GM23338 (cell line): ENCODE measurements around the gene CEBPE. TPM values are rescaled to one million over a fixed set of nuclear protein-coding genes. Genes with fewer than 3 reads are reported as not detected.

ENCODE experiments used
- ATAC-seq: fragments of 200-7000 bp; cut with Tn5 transposase; 3 replicates; pipeline ENCODE4 v1.9.1; 2020
- DNase-seq: peaks from one replicate; pipeline ENCODE4 v3.0.0-alpha.2; 2015; ENCODE audit warnings: low spot score
- H2AFZ ChIP-seq: fragments of 200-600 bp; sonication (generic); 2 replicates; pipeline ENCODE4 v1.8.0; 2016; ENCODE audit warnings: antibody characterized with exemption, mild to moderate bottlenecking, moderate library complexity
- H3F3A ChIP-seq: fragments of 200-600 bp; sonication (generic); replicated peaks from 2 replicates; pipeline ENCODE4 v1.8.0; 2017; ENCODE audit warnings: antibody characterized with exemption, mixed run types, low read depth
- H3K27ac ChIP-seq: fragments of 200-600 bp; sonication (generic); 2 replicates; pipeline ENCODE4 v1.6.1; 2016; ENCODE audit warnings: low read depth
- H3K27me3 ChIP-seq: fragments of 200-600 bp; sonication (generic); 2 replicates; pipeline ENCODE4 v1.8.0; 2016; ENCODE audit warnings: mild to moderate bottlenecking, mixed run types, moderate library complexity; ENCODE audit not compliant: insufficient read depth
- H3K36me3 ChIP-seq: fragments of 200-600 bp; sonication (generic); 2 replicates; pipeline ENCODE4 v1.8.0; 2016; ENCODE audit warnings: mild to moderate bottlenecking; ENCODE audit not compliant: insufficient read depth
- H3K4me1 ChIP-seq: fragments of 200-600 bp; sonication (generic); 2 replicates; pipeline ENCODE4 v1.8.0; 2016; ENCODE audit warnings: mild to moderate bottlenecking, moderate library complexity; ENCODE audit not compliant: insufficient read depth
- H3K4me2 ChIP-seq: fragments of 200-600 bp; sonication (generic); 2 replicates; pipeline ENCODE4 v1.7.1; 2017; ENCODE audit warnings: mixed run types
- H3K4me3 ChIP-seq: fragments of 200-600 bp; sonication (generic); 2 replicates; pipeline ENCODE4 v1.6.1; 2016; ENCODE audit warnings: mixed run types
- H3K79me2 ChIP-seq: fragments of 200-600 bp; sonication (generic); replicated peaks from 2 replicates; pipeline ENCODE4 v1.8.0; 2017; ENCODE audit warnings: mild to moderate bottlenecking; ENCODE audit not compliant: insufficient read depth
- H3K9me2 ChIP-seq: fragments of 200-600 bp; sonication (generic); 2 replicates; pipeline ENCODE4 v1.8.0; 2017; ENCODE audit not compliant: insufficient read depth
- H4K20me1 ChIP-seq: fragments of 200-600 bp; sonication (generic); replicated peaks from 2 replicates; pipeline ENCODE4 v1.8.0; 2017; ENCODE audit warnings: mild to moderate bottlenecking; ENCODE audit not compliant: insufficient read depth
- H3K27ac Mint-ChIP-seq: 2 replicates; pipeline ENCODE4 v1.8.0; 2020; ENCODE audit warnings: inconsistent platforms, mild to moderate bottlenecking, moderate library complexity, mixed read lengths
- H3K27me3 Mint-ChIP-seq: 3 replicates; pipeline ENCODE4 v1.8.0; 2022; ENCODE audit warnings: low read depth, mild to moderate bottlenecking, moderate library complexity, mixed read lengths, inconsistent platforms; ENCODE audit not compliant: insufficient read depth, poor library complexity
- H3K36me3 Mint-ChIP-seq: 3 replicates; pipeline ENCODE4 v1.8.0; 2021; ENCODE audit warnings: low read depth, mild to moderate bottlenecking, inconsistent platforms, moderate library complexity, mixed read lengths
- H3K4me1 Mint-ChIP-seq: 3 replicates; pipeline ENCODE4 v1.8.0; 2020; ENCODE audit warnings: mild to moderate bottlenecking, inconsistent platforms, mixed read lengths
- H3K4me3 Mint-ChIP-seq: 3 replicates; pipeline ENCODE4 v1.8.0; 2021; ENCODE audit warnings: moderate library complexity, mild to moderate bottlenecking, inconsistent platforms, mixed read lengths
- H3K9me3 Mint-ChIP-seq: 3 replicates; pipeline ENCODE4 v1.8.0; 2020; ENCODE audit warnings: moderate library complexity, mild to moderate bottlenecking, inconsistent platforms, mixed read lengths
- CREB1 ChIP-seq: fragments of 250-450 bp; sonication (Bioruptor Pico); IDR thresholded peaks from 2 replicates; pipeline ENCODE4 v1.5.0; 2020; ENCODE audit warnings: low read depth, mild to moderate bottlenecking, moderate library complexity
- CTCF ChIP-seq, 2 experiments: fragments of 200-600 bp in 1 of 2; sonication (generic) in 1 of 2; conservative IDR thresholded peaks; 2 replicates each; pipeline versions ENCODE4 v1.5.1 to v1.6.1; 2016 to 2017; ENCODE audit warnings: antibody characterized with exemption in 2 of 2, low read depth in 2 of 2, mild to moderate bottlenecking in 2 of 2, moderate library complexity in 1 of 2
- ETS1 ChIP-seq: IDR thresholded peaks from 2 replicates; pipeline ENCODE4 v1.6.1; 2016; ENCODE audit warnings: antibody characterized with exemption
- EZH2 ChIP-seq: fragments of 200-600 bp; sonication (generic); IDR thresholded peaks from one replicate; pipeline ENCODE4 v1.8.0; 2017; ENCODE audit warnings: antibody characterized with exemption, mild to moderate bottlenecking, low read depth; ENCODE audit not compliant: unreplicated experiment
- EZH2phosphoT487 ChIP-seq: fragments of 200-600 bp; sonication (generic); IDR thresholded peaks from one replicate; pipeline ENCODE4 v1.8.1; 2018; ENCODE audit warnings: antibody characterized with exemption; ENCODE audit not compliant: unreplicated experiment
- JUNB ChIP-seq: IDR thresholded peaks from one replicate; pipeline ENCODE4 v1.6.1; 2016; ENCODE audit warnings: antibody characterized with exemption; ENCODE audit not compliant: unreplicated experiment
- NANOG ChIP-seq: IDR thresholded peaks from 2 replicates; pipeline ENCODE4 v1.6.1; 2016; ENCODE audit warnings: antibody characterized with exemption, borderline replicate concordance
- POLR2AphosphoS5 ChIP-seq: IDR thresholded peaks from 2 replicates; pipeline ENCODE4 v1.6.1; 2016; ENCODE audit warnings: antibody characterized with exemption, low read depth
- STAT1 ChIP-seq: IDR thresholded peaks from one replicate; pipeline ENCODE4 v1.6.1; 2016; ENCODE audit warnings: antibody characterized with exemption; ENCODE audit not compliant: unreplicated experiment
- ZNF114 ChIP-seq: fragments of 250-450 bp; sonication (Bioruptor Pico); IDR thresholded peaks from 2 replicates; pipeline ENCODE4 v1.5.0; 2020; ENCODE audit warnings: mild to moderate bottlenecking, moderate library complexity
- ZNF331 ChIP-seq: fragments of 250-450 bp; sonication (Bioruptor Pico); IDR thresholded peaks from 2 replicates; pipeline ENCODE4 v1.5.0; 2020; ENCODE audit warnings: low read depth, mild to moderate bottlenecking, moderate library complexity
- ZNF462 ChIP-seq: fragments of 250-450 bp; sonication (Bioruptor Pico); IDR thresholded peaks from 2 replicates; pipeline ENCODE4 v1.5.0; 2020; ENCODE audit warnings: mild to moderate bottlenecking, moderate library complexity
- polyA plus RNA-seq: library from polyadenylated mRNA; unstranded; fragments of >200 nt; fragmentation: Nextera tagmentation; extraction: Ambion mirVana; gene quantifications from 2 replicates; pipeline ENCODE4 v1.2.1, GENCODE V29; 2016
- total RNA-seq: library from RNA; depleted of rRNA; stranded (reverse); fragments of >200 nt; shearing (Covaris generic); gene quantifications from 2 replicates; pipeline ENCODE4 v1.2.3, GENCODE V29; 2014
- TF ChIP-seq, protein P1 (sequence below): IDR thresholded peaks from one replicate; pipeline ENCODE4 v1.6.1; 2018; ENCODE audit warnings: antibody characterized with exemption; ENCODE audit not compliant: unreplicated experiment

CEBPE gene
- total and polyA plus RNA-seq, 2 experiments from 2014 or later = not detected

DNA sequence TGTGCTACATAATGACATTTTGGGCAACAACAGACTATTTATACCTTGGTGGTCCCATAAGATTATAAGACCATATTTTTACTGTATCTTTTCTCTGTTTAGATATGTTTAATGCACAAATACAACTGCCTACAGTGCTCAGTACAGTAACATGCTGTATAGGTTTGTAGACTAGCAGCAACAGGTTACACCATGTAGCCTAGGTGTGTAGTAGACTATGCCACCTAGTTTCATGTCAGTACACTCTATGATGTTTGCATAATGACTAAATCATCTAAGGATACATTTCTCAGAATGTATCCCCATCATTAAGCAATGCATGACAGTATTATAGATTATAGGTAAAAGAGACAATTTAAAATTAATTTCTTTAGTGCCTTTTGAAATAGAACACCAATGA lies 30.7 kb upstream of the CEBPE start:
- ATAC-seq = no peak
- Histone ChIP-seq H4K20me1 (peaks cover 5% of the 10 kb centered on the region), H3K79me2 (no peaks in the 10 kb centered on the region), H3K4me3 (no peak overlapping the region), H3K4me2 (no peak overlapping the region), H3K36me3 (peaks cover 11% of the 10 kb centered on the region; the same call in 1 of the 2 replicates), H2AFZ (no peak overlapping the region), H3K27me3 (no peaks in the 10 kb centered on the region), H3K9me2 (peaks cover 6% of the 10 kb centered on the region; the same call in 1 of the 2 replicates), H3F3A (0 out of 2 replicates have a peak, but pooled peaks cover 3% of the 10 kb centered on the region), H3K4me1 (peaks cover 5% of the 10 kb centered on the region; the same call in 1 of the 2 replicates), H3K27ac (no peak overlapping the region)
- no peak for DNase-seq
- Mint-ChIP-seq H3K4me3 (no peak overlapping the region), H3K4me1 (peaks cover 19% of the 10 kb centered on the region), H3K27ac (no peak overlapping the region), H3K9me3 (no peaks in the 10 kb centered on the region; the same call in 1 of the 3 replicates), H3K27me3 (peaks cover 2% of the 10 kb centered on the region), H3K36me3 (peaks cover 48% of the 10 kb centered on the region)
- no peak for TF ChIP-seq JUNB
- no peak for TF ChIP-seq POLR2AphosphoS5
- no peak for TF ChIP-seq ZNF114 (CRISPR knock-in tag)
- TF ChIP-seq CTCF (conservative IDR thresholded peaks at IDR 0.05; ENCODE audit: low read depth in 2 of 2) = no peak
- no peak for TF ChIP-seq ETS1
- TF ChIP-seq, protein P1, sequence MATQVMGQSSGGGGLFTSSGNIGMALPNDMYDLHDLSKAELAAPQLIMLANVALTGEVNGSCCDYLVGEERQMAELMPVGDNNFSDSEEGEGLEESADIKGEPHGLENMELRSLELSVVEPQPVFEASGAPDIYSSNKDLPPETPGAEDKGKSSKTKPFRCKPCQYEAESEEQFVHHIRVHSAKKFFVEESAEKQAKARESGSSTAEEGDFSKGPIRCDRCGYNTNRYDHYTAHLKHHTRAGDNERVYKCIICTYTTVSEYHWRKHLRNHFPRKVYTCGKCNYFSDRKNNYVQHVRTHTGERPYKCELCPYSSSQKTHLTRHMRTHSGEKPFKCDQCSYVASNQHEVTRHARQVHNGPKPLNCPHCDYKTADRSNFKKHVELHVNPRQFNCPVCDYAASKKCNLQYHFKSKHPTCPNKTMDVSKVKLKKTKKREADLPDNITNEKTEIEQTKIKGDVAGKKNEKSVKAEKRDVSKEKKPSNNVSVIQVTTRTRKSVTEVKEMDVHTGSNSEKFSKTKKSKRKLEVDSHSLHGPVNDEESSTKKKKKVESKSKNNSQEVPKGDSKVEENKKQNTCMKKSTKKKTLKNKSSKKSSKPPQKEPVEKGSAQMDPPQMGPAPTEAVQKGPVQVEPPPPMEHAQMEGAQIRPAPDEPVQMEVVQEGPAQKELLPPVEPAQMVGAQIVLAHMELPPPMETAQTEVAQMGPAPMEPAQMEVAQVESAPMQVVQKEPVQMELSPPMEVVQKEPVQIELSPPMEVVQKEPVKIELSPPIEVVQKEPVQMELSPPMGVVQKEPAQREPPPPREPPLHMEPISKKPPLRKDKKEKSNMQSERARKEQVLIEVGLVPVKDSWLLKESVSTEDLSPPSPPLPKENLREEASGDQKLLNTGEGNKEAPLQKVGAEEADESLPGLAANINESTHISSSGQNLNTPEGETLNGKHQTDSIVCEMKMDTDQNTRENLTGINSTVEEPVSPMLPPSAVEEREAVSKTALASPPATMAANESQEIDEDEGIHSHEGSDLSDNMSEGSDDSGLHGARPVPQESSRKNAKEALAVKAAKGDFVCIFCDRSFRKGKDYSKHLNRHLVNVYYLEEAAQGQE = no peak
- no peak for TF ChIP-seq ZNF462 (CRISPR knock-in tag)
- no peak for TF ChIP-seq EZH2phosphoT487
- no peak for TF ChIP-seq CREB1 (CRISPR knock-in tag)
- TF ChIP-seq ZNF331 (CRISPR knock-in tag) = no peak
- no peak for TF ChIP-seq STAT1
- no peak for TF ChIP-seq NANOG
- no peak for TF ChIP-seq EZH2
